ENCODE measurements around the gene ANO9. TPM values are rescaled to one million over a fixed set of nuclear protein-coding genes. Genes with fewer than 3 reads are reported as not detected.

ANO9 gene
- total RNA-seq, 4 donors from 2014 or later, result 11.0 to 22.1 (median 16.2) TPM

DNA sequence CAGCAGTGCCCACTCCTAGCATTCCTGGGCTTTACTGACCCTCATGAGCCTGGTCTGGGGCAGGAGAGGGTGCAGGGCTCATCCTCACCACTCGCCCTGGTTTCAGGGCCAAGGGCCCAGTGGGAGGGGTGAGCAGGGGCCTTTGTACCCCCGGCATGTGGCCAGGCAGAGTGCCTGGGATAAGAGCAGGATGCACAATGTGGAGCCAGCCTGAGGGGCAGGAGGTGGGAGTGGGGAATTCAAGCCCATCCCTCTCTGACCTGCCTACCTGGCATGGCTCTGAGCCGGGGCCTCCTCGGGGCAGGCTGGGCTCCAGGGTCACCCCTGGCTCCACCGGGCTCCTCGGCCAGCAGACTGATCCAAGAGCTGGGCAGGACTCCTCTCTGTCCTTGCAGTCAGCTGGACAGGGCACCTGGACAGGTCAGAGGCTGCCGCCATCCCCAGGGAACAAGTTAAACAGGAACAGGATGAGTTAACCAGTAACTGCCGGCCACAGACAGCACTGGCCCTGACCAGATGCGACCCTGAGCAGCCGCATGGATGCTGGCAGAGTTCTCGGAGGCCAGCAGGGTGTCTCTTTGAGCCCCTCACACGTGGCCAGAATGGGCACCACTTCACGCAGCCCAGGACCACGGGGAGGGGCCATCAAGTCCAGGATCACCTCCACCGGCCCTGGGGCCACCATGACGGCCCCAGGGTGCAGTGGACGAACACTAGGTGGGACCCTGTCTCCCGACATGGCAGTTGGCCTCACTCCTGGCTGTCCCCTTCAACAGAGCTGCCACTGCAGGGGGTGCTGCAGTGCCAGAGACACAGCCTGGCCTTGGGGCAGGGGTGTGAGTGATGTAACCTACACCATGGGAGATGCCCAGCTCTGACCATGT is 32.0 kb downstream of the ANO9 start:
- 76% methylated on average over 3 of the region's 18 CpGs; no CpG with 5 or more reads in 1 of the 2 donors for WGBS, 2 donors
- Histone ChIP-seq H3K4me3 (no peak overlapping the region), H3K27me3 (peaks cover 0 to under 1% (median 0%) of the 10 kb centered on the region in 4 donors), H3K36me3 (peaks cover 0 to 14% (median 1%) of the 10 kb centered on the region in 3 donors), H3K4me1 (peaks cover 15 to 54% (median 16%) of the 10 kb centered on the region in 3 donors), H3K9me3 (no peaks in the 10 kb centered on the region), H3K27ac (no peak overlapping the region)
- no peak for TF ChIP-seq CTCF (IDR thresholded peaks at IDR 0.05)
- no peak for TF ChIP-seq POLR2A (IDR thresholded peaks at IDR 0.05)
- DNase-seq, result no peak
- intact Hi-C loops (cut with DNase I), result no loop called here

GRCh38 chr11:409008-409599 is 32.7 kb downstream of the ANO9 start:
- intact Hi-C loops (cut with DNase I), result no loop called here
- Histone ChIP-seq H3K27ac (no peak overlapping the region), H3K4me1 (peaks cover 15 to 54% (median 16%) of the 10 kb centered on the region in 3 donors), H3K9me3 (no peaks in the 10 kb centered on the region), H3K36me3 (peaks cover 0 to 21% (median 8%) of the 10 kb centered on the region in 3 donors), H3K4me3 (no peak overlapping the region), H3K27me3 (no peaks in the 10 kb centered on the region)
- no peak for DNase-seq
- WGBS, 2 donors, result 93 to 100% methylated on average over 1 to 5 of the region's 7 CpGs
- no peak for TF ChIP-seq CTCF (IDR thresholded peaks at IDR 0.05)
- no peak for TF ChIP-seq POLR2A (IDR thresholded peaks at IDR 0.05)

DNA sequence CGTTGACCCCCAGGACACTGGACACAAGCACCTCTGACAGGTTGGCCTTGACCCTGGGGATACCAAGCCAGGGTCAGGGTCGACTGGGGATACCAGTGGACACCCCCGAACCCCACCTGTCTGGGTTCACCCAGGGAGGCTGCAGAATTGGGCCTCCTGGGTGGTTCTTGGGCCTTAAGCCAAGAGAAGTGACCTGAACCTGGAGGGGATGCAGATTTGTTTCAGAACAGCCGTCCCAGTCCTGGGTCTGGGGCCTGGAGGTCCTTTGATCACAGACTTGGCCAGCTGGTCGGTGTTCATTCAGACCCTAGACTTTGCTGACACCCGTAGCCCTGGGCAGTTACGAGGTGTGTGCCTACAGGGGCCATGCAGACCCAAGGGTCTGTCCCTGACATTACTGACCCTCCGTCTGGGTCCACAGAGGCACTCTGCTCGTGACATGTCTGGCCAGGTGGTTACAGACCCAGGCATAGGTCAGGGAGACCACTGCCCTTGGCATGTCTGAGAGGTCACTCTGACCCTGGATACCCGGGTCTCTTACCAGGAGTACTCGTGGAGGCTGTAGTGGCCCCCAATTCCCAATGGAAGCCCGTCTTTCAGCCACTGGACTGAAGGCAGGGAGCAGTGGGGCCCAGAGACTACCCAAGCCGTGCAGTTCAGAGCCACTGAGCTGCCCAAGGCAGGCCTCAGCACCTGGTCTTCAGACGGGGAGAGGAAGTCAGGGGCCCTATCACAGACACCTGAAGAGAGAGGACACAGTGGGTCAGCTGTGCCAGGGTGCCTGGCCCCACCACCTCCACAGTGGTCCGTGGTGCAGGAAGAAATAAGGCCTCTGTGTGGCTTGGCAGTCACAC is 33.4 kb downstream of the ANO9 start:
- DNase-seq, result no peak
- TF ChIP-seq CTCF (IDR thresholded peaks at IDR 0.05) (no peak), POLR2A (IDR thresholded peaks at IDR 0.05) (no peak)
- 52% methylated on average over 4 of the region's 15 CpGs; no CpG with 5 or more reads in 1 of the 2 donors for WGBS, 2 donors
- Histone ChIP-seq H3K27ac (peak overlapping the region in 1 of 4 donors; percentile 90), H3K36me3 (peaks cover 0 to 28% (median 12%) of the 10 kb centered on the region in 3 donors), H3K27me3 (peaks cover 0 to under 1% (median 0%) of the 10 kb centered on the region in 4 donors), H3K4me1 (peaks cover 15 to 54% (median 16%) of the 10 kb centered on the region in 3 donors), H3K4me3 (no peak overlapping the region), H3K9me3 (no peaks in the 10 kb centered on the region)
- intact Hi-C loops (cut with DNase I), result no loop called here

GRCh38 chr11:407651-408123 is 34.1 kb downstream of the ANO9 start:
- peak overlapping the region in 3 of 4 donors; percentile 16 to 85 (median 59) for H3K4me3 ChIP-seq
- 100% methylated on average over 1 of the region's 28 CpGs; no CpG with 5 or more reads in 1 of the 2 donors for WGBS, 2 donors
- peaks cover 0 to 5% (median 0%) of the 10 kb centered on the region in 4 donors for H3K27me3 ChIP-seq
- H3K9me3 ChIP-seq, result no peaks in the 10 kb centered on the region
- peaks cover 0 to 34% (median 12%) of the 10 kb centered on the region in 3 donors for H3K36me3 ChIP-seq
- peak overlapping the region; percentile 65 to 91 (median 80) for H3K27ac ChIP-seq
- intact Hi-C loops (cut with DNase I), result no loop called here
- TF ChIP-seq CTCF (IDR thresholded peaks at IDR 0.05) (no peak), POLR2A (IDR thresholded peaks at IDR 0.05) (no peak)
- H3K4me1 ChIP-seq, result peaks cover 15 to 51% (median 16%) of the 10 kb centered on the region in 3 donors
- DNase-seq, result no peak

All from esophagus squamous epithelium (tissue), 5 donors.